NCI-H2196 (cell line): ENCODE data around the gene ZFX.
"Not testable (repeated sequence)": the region's sequence is repeated elsewhere in the genome, so short reads cannot be mapped to it uniquely, and the experiment has no call there.

Source experiments
- DNase-seq: peaks from one replicate; lab custom pipeline; 2025; ENCODE audit not compliant: unreplicated experiment; lab: John Stamatoyannopoulos, UW

ZFX gene

GRCh38 chrX:24151513-24151912 is 2.0 kb downstream of the ZFX start:
- no peak for DNase-seq

GRCh38 chrX:24153178-24153795 is 3.8 kb downstream of the ZFX start:
- no peak for DNase-seq

GRCh38 chrX:24153796-24154189 is 4.3 kb downstream of the ZFX start:
- no peak for DNase-seq

GRCh38 chrX:24154490-24155034 is 5.0 kb downstream of the ZFX start:
- DNase-seq = no peak

GRCh38 chrX:24155747-24156146 is 6.2 kb downstream of the ZFX start:
- DNase-seq = not testable (repeated sequence)

- no peak for DNase-seq
Observed at GRCh38 chrX:24156177-24156576, 6.6 kb downstream of the ZFX start.

- no peak for DNase-seq
Observed at GRCh38 chrX:24158881-24159280, 9.4 kb downstream of the ZFX start.

GRCh38 chrX:24166078-24166477 is 16.5 kb downstream of the ZFX start:
- DNase-seq = no peak

GRCh38 chrX:24167719-24168472 is 18.4 kb downstream of the ZFX start:
- DNase-seq = no peak

GRCh38 chrX:24168807-24169206 is 19.3 kb downstream of the ZFX start:
- no peak for DNase-seq

GRCh38 chrX:24169211-24169610 is 19.7 kb downstream of the ZFX start:
- no peak for DNase-seq

- DNase-seq = no peak
Observed at GRCh38 chrX:24173115-24173847, 23.8 kb downstream of the ZFX start.

- DNase-seq = no peak
Observed at GRCh38 chrX:24175276-24175675, 25.7 kb downstream of the ZFX start.

GRCh38 chrX:24178441-24178840 is 28.9 kb downstream of the ZFX start:
- DNase-seq = no peak

- DNase-seq = no peak
Observed at GRCh38 chrX:24184018-24184417, 34.5 kb downstream of the ZFX start.

- no peak for DNase-seq
Observed at GRCh38 chrX:24186483-24186882, 37.0 kb downstream of the ZFX start.

GRCh38 chrX:24186986-24187385 is 37.5 kb downstream of the ZFX start:
- DNase-seq = no peak

GRCh38 chrX:24189490-24189889 is 40.0 kb downstream of the ZFX start:
- DNase-seq = no peak

GRCh38 chrX:24190500-24191156 is 41.1 kb downstream of the ZFX start:
- no peak for DNase-seq

GRCh38 chrX:24196509-24196908 is 47.0 kb downstream of the ZFX start:
- no peak for DNase-seq

GRCh38 chrX:24198101-24198500 is 48.6 kb downstream of the ZFX start:
- no peak for DNase-seq
